ENCODE results near the gene FBXO45.
"Not testable (repeated sequence)": the region's sequence is repeated elsewhere in the genome, so short reads cannot be mapped to it uniquely, and the experiment has no call there.

Gene FBXO45, protein sequence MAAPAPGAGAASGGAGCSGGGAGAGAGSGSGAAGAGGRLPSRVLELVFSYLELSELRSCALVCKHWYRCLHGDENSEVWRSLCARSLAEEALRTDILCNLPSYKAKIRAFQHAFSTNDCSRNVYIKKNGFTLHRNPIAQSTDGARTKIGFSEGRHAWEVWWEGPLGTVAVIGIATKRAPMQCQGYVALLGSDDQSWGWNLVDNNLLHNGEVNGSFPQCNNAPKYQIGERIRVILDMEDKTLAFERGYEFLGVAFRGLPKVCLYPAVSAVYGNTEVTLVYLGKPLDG

DNA sequence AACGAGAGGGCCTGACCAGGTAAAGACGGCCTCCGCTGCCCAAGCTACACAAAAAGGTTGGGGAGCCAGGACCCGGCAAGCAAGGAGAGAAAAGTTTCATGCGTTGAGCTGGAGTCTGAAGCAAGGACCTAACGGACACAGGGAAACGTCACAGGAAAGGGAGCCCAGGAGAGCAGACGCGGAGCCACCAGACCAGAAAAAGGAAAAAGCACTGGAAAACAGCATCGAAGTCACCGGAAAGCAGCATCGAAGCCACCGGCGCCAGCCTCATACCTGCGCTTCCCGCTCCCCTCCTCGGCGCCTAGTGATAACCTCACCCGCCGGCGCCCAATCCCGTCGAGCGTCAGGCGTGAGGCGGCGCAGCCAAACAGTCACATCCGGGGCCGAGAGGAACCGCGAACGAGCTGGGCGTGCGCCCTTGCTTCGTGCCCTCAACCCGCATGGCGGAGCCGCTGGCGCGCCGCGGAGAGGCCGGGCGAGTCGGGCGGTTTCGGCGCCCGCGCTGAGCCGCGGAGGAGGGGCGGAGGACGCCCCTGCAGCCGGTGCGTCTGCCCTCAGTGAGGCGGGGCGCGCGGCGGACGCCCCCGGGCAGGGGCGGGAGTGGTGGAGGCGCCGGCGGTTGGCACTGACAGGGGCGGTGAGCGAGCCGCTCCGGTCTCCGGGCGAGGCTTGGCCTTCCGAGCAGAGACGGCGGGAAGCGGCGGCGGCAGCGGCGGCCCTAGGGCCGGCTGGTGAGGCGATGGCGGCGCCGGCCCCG is at the start of gene FBXO45, which contains the start of gene WDR53:
TSS of gene FBXO45 (plus strand) at position 415 of the 757 bp plus-strand sequence. CDS start at position 740, 325 bp downstream.
TSS of gene WDR53 (minus strand) at position 309 of the 757 bp plus-strand sequence. CDS start 7,079 bp downstream, outside the sequence.
- peak; percentile 96 for DNase-seq

GRCh38 chr3:196518966-196519717 is 49.3 kb upstream of the FBXO45 start:
- DNase-seq = peak; percentile 86

DNA sequence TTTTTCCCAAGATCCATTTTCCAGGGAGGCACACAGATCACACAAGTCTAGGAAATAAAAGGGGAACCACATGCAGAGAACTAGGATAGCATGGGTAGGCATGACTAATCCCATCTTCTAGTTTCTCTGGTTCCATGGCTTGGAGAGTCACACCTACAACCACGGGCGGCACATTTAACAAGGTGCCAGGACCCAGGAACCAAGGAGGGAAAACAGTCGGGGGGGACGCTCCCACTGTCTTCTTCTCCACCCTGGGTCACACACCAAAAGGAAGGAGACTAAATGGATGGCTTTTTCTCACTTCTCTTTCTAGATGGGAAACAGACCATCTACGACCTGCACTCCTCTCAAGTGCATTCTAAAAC is 48.8 kb upstream of the FBXO45 start:
- DNase-seq = peak; percentile 30

DNA sequence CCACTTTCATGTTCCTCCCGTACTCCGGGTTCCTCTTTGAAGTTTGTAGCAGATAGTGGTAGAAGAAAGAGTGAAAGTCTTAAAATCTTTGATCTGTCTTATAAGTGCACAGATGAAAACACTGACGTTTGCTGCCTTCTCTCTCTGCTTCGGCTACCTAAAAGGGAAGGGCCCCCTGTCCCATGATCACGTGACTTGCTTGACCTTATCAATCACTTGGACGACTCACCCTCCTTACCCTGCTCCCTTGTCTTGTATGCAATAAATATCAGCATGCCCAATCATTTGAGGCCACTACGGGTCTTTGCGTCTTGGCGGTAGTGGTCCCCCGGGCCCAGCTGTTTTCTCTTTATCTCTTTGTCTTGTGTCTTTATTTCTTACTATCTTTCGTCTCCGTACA is 47.2 kb upstream of the FBXO45 start:
- not testable (repeated sequence) for DNase-seq

- DNase-seq = no peak
Observed at GRCh38 chr3:196523841-196524240, 44.6 kb upstream of the FBXO45 start.

- DNase-seq = no peak
Observed at GRCh38 chr3:196524527-196524926, 43.9 kb upstream of the FBXO45 start.

GRCh38 chr3:196525141-196525540 is 43.3 kb upstream of the FBXO45 start:
- no peak for DNase-seq

DNA sequence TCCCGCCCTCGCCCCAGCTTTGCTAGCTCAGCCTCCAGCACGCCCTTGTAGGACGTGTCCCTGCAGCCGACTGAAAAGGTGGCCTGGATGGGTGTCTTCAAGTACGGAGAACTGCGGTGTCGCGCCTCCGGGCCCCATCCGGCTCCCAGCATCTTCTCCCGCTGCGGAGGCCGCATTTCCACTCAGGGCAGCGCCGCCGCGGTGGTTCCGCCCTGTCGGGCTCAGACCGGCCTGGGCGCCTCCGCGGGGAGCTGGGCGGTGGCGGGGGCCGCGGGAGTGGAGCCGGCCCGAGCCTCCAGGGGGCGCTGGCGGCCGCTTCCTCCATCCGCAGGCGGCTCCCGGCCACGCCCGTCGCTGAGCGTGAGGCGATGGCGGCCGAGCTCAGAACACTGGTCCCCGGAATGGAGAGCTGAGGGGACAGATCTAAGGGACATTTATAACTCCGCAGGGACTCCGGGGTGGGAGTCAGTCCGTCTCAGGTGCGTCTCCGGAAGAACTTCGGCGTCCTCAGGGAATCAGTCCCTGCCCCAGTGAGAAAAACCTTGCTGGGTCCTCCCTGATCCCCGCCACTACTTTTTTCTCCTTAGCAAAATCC is 39.7 kb upstream of the FBXO45 start:
- peak; percentile 87 for DNase-seq

GRCh38 chr3:196531418-196531817 is 37.0 kb upstream of the FBXO45 start:
- DNase-seq = no peak

- DNase-seq = no peak
Observed at GRCh38 chr3:196533260-196533681, 35.2 kb upstream of the FBXO45 start.

DNA sequence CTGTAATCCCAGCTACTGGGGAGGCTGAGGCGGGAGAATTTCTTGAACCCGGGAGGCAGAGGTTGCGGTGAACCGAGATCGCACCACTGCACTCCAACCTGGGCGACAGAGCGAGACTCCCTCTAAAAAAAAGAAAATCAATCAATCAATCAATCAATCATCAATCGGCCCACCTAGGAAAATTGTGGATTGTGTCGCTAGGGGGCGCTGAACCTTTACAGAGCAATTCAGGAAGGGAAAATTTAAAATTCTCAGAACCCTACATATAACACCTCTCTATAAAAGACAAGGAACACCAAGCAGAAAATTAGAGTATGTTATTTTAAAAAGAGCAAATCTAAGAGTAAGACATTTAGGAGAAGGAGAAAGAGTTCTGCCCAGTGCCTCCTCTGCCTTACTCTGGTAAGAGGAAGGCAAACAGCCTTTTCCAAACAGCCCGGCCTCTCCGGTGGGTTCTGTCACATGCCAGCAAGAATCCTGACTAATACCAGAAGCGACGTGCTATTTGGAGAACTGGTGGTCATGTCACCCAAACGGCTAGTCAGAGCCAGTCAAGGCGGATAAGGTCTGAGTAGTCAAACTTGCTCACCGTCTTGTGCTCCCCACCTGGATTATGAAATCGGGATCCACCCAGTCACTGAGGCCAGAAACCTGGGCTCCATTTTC is 31.0 kb upstream of the FBXO45 start:
- DNase-seq = peak; percentile 40

- no peak for DNase-seq
Observed at GRCh38 chr3:196541684-196542445, 26.6 kb upstream of the FBXO45 start.

DNA sequence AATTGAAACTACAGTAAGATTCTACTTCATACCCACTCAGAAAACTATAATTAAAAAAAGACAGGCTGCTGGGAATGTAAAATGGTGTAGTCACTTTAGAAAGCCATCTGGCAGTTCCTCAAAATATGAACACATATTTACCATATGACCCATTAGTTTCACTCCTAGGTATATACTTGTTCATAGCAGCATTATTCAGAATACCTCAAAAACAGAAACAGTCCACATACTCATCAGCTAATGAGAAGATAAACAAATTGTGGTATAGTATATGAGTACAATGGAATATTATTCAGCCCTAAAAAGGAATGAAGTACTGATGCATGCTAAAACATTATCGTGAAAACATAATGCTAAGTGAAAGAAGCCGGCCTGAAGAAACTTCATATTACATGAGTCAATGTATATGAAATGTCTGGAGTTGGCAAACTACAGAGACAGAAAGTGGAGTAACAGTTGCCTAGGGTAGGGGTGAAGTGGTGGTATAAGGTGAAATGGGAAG is 23.9 kb upstream of the FBXO45 start:
- DNase-seq = no peak

GRCh38 chr3:196546537-196546936 is 21.9 kb upstream of the FBXO45 start:
- DNase-seq = peak; percentile 35

GRCh38 chr3:196547067-196547466 is 21.4 kb upstream of the FBXO45 start:
- DNase-seq = peak; percentile 4

GRCh38 chr3:196549312-196549711 is 19.1 kb upstream of the FBXO45 start:
- DNase-seq = not testable (repeated sequence)

DNA sequence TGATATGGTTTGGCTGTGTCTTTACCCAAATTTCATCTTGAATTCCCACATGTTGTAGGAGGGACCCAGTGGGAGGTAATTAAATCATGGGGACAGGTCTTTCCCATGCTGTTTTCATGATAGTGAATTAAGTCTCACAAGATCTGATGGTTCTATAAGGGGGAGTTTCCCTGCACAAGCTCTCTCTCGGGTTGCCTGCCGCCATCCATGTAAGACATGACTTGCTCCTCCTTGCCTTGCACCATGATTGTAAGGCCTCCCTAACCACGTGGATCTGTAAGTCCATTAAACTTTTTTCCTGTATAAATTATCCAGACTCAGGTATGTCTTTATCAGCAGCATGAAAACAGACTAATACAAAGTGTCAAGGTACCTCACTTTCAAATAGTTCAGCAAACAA is 18.3 kb upstream of the FBXO45 start:
- not testable (repeated sequence) for DNase-seq

DNA sequence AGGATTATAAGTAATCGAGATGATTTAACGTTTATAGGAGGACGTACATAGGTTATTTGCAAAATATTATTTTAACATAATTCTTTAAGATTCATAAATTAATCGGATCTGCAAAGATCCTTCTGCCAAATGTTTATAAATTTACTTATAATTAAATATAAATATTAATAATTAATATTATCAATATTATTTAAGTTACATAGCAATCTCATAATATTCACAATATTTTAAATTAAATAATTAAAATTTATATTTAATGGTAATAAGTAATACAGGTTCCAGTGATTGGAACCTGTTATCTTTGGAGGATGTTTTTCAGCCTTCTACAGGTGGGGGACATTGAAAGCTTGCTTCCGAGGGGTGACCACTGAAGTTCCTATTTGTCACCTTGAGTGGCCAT is 16.2 kb upstream of the FBXO45 start:
- DNase-seq = no peak

DNA sequence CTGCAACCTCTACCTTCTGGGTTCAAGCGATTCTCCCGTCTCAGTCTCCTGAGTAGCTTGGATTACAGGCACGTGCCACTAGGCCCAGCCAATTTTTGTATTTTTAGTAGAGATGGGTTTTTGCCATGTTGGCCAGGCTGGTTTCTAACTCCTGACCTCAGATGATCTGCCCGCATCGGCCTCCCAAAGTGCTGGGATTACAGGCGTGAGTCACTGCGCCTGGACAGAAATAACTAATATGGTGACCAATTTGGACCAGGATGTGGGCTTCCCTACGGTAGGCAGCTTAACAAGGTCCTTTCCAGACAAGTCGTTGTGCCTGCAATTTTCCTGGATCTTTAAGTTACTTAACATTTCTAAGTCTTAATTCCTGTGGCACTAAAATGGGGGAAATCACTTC is 14.9 kb upstream of the FBXO45 start:
- DNase-seq = no peak

DNA sequence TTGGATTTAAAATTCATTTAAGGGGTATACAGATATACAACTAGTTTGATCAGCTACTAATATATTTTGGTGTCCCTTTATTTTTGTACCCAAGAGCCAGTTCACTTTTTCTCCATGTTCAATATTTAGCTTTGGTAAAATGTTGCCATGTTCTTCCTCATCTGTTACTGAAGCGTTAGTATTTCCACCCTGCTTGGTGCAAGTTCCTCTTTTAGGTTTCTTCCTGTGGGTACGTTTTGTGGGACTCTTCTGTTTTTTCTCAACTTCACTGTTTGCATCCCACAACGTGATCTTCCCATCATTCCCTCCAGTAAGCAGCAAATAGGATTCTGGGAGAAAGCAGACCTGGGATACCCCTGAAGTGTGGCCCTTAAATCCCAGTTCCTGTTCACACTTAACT is 14.3 kb upstream of the FBXO45 start:
- no peak for DNase-seq

DNA sequence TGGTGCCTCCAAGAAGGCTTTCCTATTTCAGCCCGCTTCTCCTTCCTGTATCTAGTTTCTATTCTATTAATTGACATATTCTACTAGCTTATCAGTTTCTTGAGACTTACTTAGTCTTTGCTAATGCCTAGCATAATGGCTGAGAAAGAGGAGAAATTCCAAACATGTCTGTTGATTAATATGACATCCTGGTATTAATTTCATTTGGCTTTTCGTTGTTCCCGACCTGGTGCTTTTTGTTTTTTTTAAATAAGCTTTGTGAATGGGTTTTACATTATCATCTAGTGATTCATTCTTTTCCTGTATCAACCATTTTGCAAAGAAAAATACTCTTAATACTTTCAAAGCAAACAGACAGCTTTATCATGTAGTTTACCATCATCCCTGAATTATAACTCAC is 13.2 kb upstream of the FBXO45 start:
- DNase-seq = no peak

- DNase-seq = no peak
Observed at GRCh38 chr3:196557236-196557635, 11.2 kb upstream of the FBXO45 start.

Data from DMS53 (cell line).